Stimulated activated CD4-positive, alpha-beta T cell treated with anti-CD3 and anti-CD28 coated beads, Interleukin-15, amount 100 ng/mL, for 48 hours (primary cell): ENCODE measurements around the gene PTPRG.

ENCODE experiments used
- DNase-seq, 2 donors: peaks; one replicate each; pipeline ENCODE4 v3.0.0-alpha.2; 2020; ENCODE audit warnings: low read depth in 2 of 2

The PTPRG gene

DNA sequence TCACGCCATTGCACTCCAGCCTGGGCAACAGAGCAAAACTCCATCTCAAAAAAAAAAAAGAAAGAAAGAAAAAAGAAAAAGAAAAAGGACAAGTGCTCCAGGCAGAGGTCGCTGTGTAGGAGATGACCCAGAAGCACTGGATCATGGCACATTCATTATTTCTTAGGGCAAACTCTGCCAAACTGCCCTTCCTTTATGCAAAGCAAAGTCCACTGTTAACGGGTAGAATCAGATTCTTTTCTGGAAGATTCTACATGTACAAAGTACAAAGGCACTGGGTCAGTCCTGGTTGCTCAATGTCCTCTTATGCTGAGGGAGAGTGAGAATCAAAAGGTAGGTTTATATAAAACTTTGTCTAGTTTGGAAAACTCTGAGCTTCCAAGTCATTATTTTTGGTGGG is 667.1 kb downstream of the PTPRG start:
- DNase-seq, result no peak

- DNase-seq, result no peak
Measured at GRCh38 chr3:62229211-62229610, 667.8 kb downstream of the PTPRG start.

DNA sequence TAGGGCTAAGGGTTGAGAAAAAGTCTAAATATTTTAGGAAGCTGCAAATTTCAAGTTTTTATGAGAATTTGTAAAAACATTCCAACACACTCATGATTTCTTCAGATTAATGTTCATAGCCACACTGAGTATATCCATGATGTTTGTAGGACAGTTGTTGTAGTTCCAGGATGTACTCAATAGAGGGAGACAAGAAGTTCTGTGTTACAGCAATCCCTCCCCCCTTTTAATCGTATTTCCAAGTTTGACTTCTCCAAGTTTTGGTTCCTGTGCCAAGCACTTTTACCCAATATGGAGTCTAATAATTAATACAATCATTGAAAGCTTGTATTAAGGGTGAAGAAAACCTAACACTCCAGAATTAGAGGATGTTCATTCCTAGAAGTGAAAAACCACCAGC is 668.5 kb downstream of the PTPRG start:
- no peak for DNase-seq

DNA sequence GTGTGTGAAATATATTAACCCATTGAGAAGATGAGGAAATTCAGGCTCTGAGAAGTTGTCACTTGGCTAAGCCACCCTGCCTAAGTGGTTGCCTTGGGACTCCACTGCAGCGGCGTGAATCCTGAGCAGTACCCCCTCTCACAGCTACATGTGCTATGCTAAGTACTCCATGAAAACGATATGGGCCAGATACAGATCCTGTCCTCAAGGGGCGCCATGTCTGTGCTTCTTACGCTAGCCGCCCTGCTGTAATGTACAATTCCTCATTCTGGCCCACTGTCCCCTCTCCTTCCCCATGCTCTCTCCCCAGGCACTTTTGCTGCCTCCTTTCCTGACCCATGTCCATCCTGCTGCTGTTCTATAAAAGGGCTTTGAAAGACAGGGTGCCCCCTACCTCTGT is 671.7 kb downstream of the PTPRG start:
- no peak for DNase-seq

- no peak for DNase-seq
Measured at GRCh38 chr3:62236016-62236415, 674.6 kb downstream of the PTPRG start.

DNA sequence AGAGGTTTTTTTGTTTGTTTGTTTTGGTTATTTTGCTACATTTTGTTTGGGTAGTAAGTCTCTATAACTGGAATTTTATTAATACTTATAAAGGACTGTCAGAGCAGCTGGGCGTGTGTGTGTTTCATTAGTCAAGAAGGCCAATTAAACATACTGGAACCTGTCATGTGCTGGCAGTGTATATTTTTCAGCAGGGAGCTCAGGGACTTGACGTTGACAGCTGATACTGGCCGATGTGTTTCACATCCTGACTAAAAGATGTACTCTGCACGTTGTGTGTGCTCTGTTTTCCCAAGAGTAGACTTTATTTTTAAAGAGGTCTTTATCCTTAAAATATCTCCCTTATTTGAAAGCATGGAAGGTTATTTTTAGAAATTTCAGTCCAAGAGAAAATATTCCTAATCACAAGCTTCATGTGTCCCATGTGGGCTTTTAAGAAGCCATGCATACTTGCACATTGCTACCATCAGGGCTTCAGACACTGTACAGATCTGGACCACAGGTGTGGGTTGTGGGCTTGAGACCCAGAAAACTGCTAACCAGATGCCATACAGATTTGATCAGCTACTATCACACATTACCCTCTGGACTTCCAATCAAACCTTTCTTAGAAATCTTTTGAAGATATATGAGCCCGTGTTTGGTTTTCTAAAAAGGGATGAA is 676.0 kb downstream of the PTPRG start:
- DNase-seq, result no peak

GRCh38 chr3:62238003-62238402 is 676.6 kb downstream of the PTPRG start:
- no peak for DNase-seq

DNA sequence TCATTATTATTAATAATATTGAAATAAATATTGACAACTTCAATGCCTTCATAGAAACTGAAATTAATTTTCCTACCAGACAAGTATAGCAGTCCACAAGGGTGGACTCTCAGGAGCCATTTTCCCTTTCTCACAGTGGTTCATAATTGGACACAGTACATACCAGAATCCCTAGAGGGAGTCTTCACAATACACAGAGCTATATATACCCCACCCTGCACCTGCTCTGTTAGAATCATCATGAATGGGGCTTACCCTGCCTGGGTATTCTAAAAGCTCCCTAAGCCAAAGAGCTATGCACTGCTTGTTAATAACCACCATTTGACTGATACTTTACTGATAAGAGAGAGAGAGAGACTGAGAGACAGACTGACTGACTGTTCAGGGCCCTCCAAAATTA is 677.1 kb downstream of the PTPRG start:
- no peak for DNase-seq

DNA sequence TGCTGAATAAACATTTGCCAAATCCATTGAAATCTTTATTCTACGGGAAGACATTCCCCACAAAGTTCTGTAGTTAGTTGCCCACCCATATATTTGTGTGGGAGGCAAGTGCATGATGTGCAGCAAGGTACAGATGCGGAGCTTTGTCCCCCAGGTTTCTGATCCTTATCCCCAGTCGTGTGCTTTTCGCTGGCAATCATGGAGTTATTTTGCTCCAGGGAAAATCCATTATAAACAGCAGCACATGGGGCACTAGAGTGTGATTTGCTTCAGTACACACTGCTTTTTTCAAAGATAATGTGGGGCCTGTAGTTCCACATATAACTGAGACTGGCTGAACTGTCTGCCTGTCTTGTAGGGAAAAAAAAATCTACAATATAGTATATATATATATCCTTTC is 679.9 kb downstream of the PTPRG start:
- no peak for DNase-seq

GRCh38 chr3:62242831-62243509 is 681.6 kb downstream of the PTPRG start:
- no peak for DNase-seq

- no peak for DNase-seq
Measured at GRCh38 chr3:62246094-62246493, 684.7 kb downstream of the PTPRG start.

GRCh38 chr3:62246985-62247384 is 685.6 kb downstream of the PTPRG start:
- no peak for DNase-seq

- no peak for DNase-seq
Measured at GRCh38 chr3:62248734-62249483, 687.5 kb downstream of the PTPRG start.

DNA sequence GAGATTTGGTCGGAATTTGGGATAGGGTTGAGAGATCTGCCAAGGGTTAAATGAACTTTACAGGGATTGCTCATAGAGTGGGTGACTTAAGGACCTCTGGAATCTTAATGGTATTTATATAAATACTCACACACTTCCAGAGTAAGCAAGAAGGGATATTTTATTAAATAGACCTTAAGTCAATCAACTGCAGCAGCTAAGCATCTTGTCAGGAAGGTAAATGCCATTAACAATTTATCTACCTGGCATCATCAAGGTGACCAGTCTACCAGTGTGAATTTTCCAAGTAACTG is 688.1 kb downstream of the PTPRG start:
- DNase-seq, result no peak

- no peak for DNase-seq
Measured at GRCh38 chr3:62249855-62250543, 688.6 kb downstream of the PTPRG start.

- DNase-seq, result no peak
Measured at GRCh38 chr3:62252438-62253157, 691.2 kb downstream of the PTPRG start.

DNA sequence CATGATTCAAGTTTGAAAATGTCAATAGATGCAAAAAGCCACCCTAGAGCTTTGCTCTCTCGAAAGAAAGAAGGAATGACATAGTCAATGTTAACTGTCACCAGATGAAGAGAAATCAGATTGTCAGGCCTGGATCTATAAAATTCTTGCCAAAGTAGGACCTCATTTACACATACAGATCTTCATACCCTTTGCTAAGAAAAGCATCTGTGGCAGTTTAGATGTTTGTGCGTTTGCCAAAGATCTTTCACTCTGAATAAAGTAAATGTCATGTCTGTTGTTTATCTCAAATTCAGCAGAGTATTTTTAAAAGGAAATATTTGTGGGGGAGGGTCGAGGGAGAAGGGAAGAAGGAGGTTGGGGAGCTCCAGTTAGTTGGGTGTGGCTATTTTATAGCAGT is 692.6 kb downstream of the PTPRG start:
- DNase-seq, result no peak

DNA sequence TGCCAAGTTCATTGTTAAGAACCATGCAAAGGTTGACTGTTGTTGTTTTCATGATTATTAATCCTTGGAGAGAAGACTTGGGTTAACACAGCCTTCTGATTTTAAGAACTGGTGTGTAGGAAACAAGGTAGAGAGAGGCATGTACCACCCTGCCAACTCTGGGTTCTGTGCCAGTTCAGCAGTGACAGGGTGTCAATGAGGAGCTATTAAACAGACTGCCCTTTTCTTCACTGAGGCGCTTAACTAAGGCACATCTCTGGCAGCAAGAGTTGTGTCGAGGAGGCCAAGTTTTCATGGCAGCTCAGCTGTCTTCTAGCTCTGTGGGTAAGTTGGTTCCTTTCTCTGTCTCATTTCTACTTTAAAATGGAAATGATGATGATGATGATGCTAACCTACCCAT is 694.4 kb downstream of the PTPRG start:
- no peak for DNase-seq

GRCh38 chr3:62259924-62260323 is 698.6 kb downstream of the PTPRG start:
- no peak for DNase-seq

- DNase-seq, result no peak
Measured at GRCh38 chr3:62260655-62261054, 699.3 kb downstream of the PTPRG start.

- DNase-seq, result no peak
Measured at GRCh38 chr3:62261121-62261520, 699.8 kb downstream of the PTPRG start.

DNA sequence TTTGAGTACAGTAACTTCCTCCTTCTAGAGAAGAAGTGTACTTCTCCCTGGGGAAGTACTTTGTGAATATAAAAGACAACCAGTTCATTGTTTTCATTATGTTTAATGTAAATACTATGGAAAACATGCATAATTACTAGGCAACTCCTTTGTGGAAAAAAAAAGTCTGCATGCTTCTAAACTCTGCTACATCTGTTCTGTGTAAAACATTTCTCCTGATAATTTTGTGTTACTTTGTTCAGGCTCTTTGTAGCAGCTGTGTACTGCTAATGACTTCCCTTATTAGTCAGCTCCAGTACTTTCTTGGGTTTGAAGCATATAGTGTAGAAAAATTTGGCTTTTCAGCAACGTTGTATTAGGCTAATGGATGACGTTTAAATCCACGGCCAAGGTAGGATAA is 700.4 kb downstream of the PTPRG start:
- DNase-seq, result no peak
